Testis (tissue), 2 donors: Measurements from ENCODE around the gene AGBL1.

ENCODE experiments used
- POLR2A ChIP-seq: fragments of 450-650 bp; IDR thresholded peaks from one replicate; pipeline ENCODE4 v1.6.1; 2017; ENCODE audit warnings: antibody characterized with exemption, mild to moderate bottlenecking, moderate library complexity
- TF ChIP-seq, protein P1 (sequence below), 3 experiments: fragments of 450-650 bp in 2 of 3; fragments of 200-600 bp in 1 of 3; sonication (generic) in 1 of 3; IDR thresholded peaks; one replicate each; pipeline ENCODE4 v1.5.1; 2016 to 2019; ENCODE audit warnings: antibody characterized with exemption in 3 of 3, mild to moderate bottlenecking in 2 of 3, moderate library complexity in 1 of 3

GRCh38 chr15:86383611-86384010 lies 303.9 kb downstream of the AGBL1 start:
- TF ChIP-seq, protein P1, sequence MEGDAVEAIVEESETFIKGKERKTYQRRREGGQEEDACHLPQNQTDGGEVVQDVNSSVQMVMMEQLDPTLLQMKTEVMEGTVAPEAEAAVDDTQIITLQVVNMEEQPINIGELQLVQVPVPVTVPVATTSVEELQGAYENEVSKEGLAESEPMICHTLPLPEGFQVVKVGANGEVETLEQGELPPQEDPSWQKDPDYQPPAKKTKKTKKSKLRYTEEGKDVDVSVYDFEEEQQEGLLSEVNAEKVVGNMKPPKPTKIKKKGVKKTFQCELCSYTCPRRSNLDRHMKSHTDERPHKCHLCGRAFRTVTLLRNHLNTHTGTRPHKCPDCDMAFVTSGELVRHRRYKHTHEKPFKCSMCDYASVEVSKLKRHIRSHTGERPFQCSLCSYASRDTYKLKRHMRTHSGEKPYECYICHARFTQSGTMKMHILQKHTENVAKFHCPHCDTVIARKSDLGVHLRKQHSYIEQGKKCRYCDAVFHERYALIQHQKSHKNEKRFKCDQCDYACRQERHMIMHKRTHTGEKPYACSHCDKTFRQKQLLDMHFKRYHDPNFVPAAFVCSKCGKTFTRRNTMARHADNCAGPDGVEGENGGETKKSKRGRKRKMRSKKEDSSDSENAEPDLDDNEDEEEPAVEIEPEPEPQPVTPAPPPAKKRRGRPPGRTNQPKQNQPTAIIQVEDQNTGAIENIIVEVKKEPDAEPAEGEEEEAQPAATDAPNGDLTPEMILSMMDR (IDR thresholded peaks at IDR 0.05) = no peak
- no peak for TF ChIP-seq POLR2A
